Esophagus (tissue), 2 donors: ENCODE results near the gene ANGPTL7. TPM values are rescaled to one million over a fixed set of nuclear protein-coding genes. Genes with fewer than 3 reads are reported as not detected.
A peak's percentile ranks its signal among the peaks of the same experiment; 100 is the strongest.

Source experiments
- H3K27ac ChIP-seq, 2 donors: one replicate each; pipeline ENCODE4 v1.5.1; 2013; ENCODE audit warnings: low read depth in 2 of 2, mild to moderate bottlenecking in 2 of 2, inconsistent platforms in 1 of 2, low read length in 1 of 2, moderate library complexity in 1 of 2
- H3K27me3 ChIP-seq, 2 donors: one replicate each; pipeline ENCODE4 v1.6.1; 2013; ENCODE audit warnings: low read length in 2 of 2, control low read depth in 1 of 2, mild to moderate bottlenecking in 1 of 2; ENCODE audit not compliant: insufficient read depth in 2 of 2, control insufficient read depth in 1 of 2
- H3K36me3 ChIP-seq, 2 donors: one replicate each; pipeline ENCODE4 v1.6.1; 2013; ENCODE audit warnings: low read length in 1 of 2; ENCODE audit not compliant: control insufficient read depth in 2 of 2, insufficient read depth in 2 of 2
- H3K4me1 ChIP-seq, 2 donors: one replicate each; pipeline ENCODE4 v1.6.1; 2013; ENCODE audit warnings: low read length in 1 of 2; ENCODE audit not compliant: control insufficient read depth in 2 of 2, insufficient read depth in 2 of 2
- H3K4me3 ChIP-seq, 2 donors: one replicate each; pipeline ENCODE4 v1.5.1; 2013; ENCODE audit warnings: low read length in 2 of 2, mild to moderate bottlenecking in 2 of 2, low read depth in 1 of 2, moderate library complexity in 1 of 2
- H3K9me3 ChIP-seq, 2 donors: one replicate each; pipeline ENCODE4 v1.6.1; 2013; ENCODE audit warnings: mild to moderate bottlenecking in 2 of 2, low read depth in 1 of 2, low read length in 1 of 2, moderate library complexity in 1 of 2; ENCODE audit not compliant: control insufficient read depth in 2 of 2, insufficient read depth in 1 of 2
- WGBS, 2 donors: extraction: QIAGEN DNeasy Blood & Tissue Kit; methylation state at CpG; one replicate each; pipeline ENCODE4 v1.1.7; 2013; 5-methylcytosine and 5-hydroxymethylcytosine counted together
- polyA plus RNA-seq, 2 donors: library from polyadenylated mRNA; stranded (reverse); fragments of 200-250 nt; gene quantifications; one replicate each; pipeline ENCODE4 v1.2.3, GENCODE V29; 2013
- donor health status: healthy with polysubstance abuse.
- donor health status: Bipolar disorder and iron deficiency.

ANGPTL7 gene, protein sequence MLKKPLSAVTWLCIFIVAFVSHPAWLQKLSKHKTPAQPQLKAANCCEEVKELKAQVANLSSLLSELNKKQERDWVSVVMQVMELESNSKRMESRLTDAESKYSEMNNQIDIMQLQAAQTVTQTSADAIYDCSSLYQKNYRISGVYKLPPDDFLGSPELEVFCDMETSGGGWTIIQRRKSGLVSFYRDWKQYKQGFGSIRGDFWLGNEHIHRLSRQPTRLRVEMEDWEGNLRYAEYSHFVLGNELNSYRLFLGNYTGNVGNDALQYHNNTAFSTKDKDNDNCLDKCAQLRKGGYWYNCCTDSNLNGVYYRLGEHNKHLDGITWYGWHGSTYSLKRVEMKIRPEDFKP
- under 1 TPM; 0.10 to 0.28 TPM for polyA plus RNA-seq

DNA sequence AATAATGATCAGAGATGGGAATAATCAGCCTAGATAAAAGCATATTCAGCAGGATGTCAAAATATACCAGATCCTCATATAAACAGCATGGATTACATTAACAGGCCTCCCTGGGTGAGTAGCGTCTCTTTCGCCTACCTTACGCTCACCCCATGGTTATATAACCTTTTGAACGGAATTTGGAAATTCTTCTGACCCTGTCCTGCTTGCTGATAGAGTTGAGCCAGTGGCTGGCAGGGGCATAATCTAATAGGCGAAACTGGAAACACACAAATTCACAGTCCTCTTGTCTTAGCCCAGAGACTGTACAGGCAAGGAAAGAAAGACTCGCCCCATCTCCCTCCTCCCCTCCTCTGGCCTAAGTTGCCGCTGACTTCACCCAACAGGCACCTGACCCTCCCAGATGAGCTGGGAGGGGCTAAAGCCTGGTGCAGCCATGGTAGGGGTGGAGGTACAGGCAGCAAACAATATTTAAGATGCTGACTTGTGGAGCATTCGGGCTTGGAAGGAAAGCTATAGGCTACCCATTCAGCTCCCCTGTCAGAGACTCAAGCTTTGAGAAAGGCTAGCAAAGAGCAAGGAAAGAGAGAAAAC, at the start of gene ANGPTL7:
Gene ANGPTL7 (plus strand): TSS at position 498 of the 594 bp plus-strand sequence. CDS start 225 bp downstream, outside the sequence.
- Histone ChIP-seq H3K9me3 (no peaks in the 10 kb centered on the region), H3K4me3 (no peak within 1 kb of the TSS), H3K36me3 (peaks cover 6 to 17% of the 10 kb centered on the region in 2 donors), H3K4me1 (peaks cover 0 to 2% of the 10 kb centered on the region in 2 donors), H3K27me3 (no peaks in the 10 kb centered on the region), H3K27ac (no peak within 1 kb of the TSS)
- WGBS, 2 donors: 89 to 92% methylated on average over 8 of the region's 8 CpGs

DNA sequence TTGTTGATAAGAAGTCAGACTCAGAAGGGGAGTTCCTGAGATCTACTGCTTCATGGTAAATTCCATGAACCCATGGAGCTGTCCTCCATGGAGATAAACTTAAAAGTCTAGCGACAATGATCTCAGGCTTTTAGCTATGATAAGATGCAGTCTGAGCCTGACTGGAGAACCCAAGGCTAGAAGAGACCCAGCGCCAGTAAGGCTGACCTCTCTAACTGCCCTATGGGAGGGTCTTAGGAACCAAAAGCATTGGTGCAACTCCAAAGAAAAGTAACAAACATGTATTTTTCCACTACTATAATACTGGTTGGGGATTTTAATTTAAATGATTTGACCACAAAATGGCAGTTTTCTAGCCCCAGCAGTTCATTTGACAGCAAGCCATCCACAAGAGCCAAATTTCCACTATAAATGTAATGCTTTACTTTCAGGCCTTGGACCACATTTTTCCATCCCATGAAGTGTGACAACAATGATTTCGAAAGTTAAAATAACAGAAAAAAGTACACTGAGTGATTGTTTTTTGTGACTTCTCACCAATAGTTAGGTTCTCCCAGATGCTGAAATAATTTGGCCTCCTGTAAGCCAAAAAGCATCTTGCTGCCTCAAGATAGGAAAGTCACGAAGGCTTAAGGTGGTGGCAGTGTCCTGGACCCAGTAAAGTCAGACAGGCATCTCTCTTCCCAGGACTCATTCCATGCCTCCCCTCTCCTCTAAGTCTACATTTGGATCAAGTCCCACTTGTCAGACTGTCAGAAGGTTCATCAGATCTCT, 46.4 kb upstream of the ANGPTL7 start:
- Histone ChIP-seq H3K4me3 (no peak overlapping the region), H3K9me3 (no peaks in the 10 kb centered on the region), H3K4me1 (no peaks in the 10 kb centered on the region), H3K27me3 (no peaks in the 10 kb centered on the region), H3K36me3 (peaks cover 8 to 20% of the 10 kb centered on the region in 2 donors), H3K27ac (no peak overlapping the region)
- 91 to 94% methylated on average over 4 of the region's 4 CpGs for WGBS, 2 donors

DNA sequence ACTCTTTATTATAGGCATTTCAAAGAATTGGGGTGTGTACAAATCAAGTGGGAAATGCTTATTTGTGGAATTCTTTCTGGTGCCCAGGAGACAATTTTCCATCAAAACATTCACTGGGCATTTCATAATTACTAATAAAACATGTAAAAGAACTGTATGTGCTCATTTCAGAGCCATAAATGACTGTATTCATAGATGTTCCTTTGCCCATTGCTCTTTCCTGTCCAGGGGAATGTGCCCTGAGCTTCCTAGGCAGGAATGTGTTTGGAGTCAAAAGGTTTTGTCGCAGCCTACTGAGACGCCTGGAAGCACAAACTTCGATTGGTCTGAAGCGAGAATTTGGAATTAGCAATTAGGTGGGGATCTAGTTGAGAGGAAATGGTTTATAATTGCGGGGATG, 45.8 kb upstream of the ANGPTL7 start:
- no peaks in the 10 kb centered on the region for H3K27me3 ChIP-seq
- H3K36me3 ChIP-seq: peaks cover 6 to 20% of the 10 kb centered on the region in 2 donors
- WGBS, 2 donors: 92 to 96% methylated on average over 5 of the region's 5 CpGs
- no peaks in the 10 kb centered on the region for H3K4me1 ChIP-seq
- no peak overlapping the region for H3K4me3 ChIP-seq
- no peak overlapping the region for H3K27ac ChIP-seq
- no peaks in the 10 kb centered on the region for H3K9me3 ChIP-seq

GRCh38 chr1:11143907-11144306, 45.2 kb upstream of the ANGPTL7 start:
- no peak overlapping the region for H3K27ac ChIP-seq

GRCh38 chr1:11144570-11145256, 44.4 kb upstream of the ANGPTL7 start:
- H3K4me1 ChIP-seq: no peaks in the 10 kb centered on the region
- 46 to 67% methylated on average over 12 of the region's 12 CpGs for WGBS, 2 donors
- no peaks in the 10 kb centered on the region for H3K9me3 ChIP-seq
- peak overlapping the region in 1 of 2 donors; percentile 18 for H3K27ac ChIP-seq
- no peak overlapping the region for H3K4me3 ChIP-seq
- H3K27me3 ChIP-seq: no peaks in the 10 kb centered on the region
- H3K36me3 ChIP-seq: peaks cover 6 to 18% of the 10 kb centered on the region in 2 donors

More at GRCh38 chr1:11143907-11144306, 45.2 kb upstream of the ANGPTL7 start:
- Histone ChIP-seq H3K36me3 (peaks cover 6 to 18% of the 10 kb centered on the region in 2 donors), H3K4me1 (no peaks in the 10 kb centered on the region), H3K4me3 (no peak overlapping the region), H3K9me3 (no peaks in the 10 kb centered on the region), H3K27me3 (no peaks in the 10 kb centered on the region)
- WGBS, 2 donors: 70 to 73% methylated on average over 2 of the region's 2 CpGs

GRCh38 chr1:11145741-11146140, 43.4 kb upstream of the ANGPTL7 start:
- H3K9me3 ChIP-seq: no peaks in the 10 kb centered on the region
- 84 to 85% methylated on average over 6 of the region's 6 CpGs for WGBS, 2 donors
- H3K36me3 ChIP-seq: peaks cover 6 to 17% of the 10 kb centered on the region in 2 donors
- no peak overlapping the region for H3K27ac ChIP-seq
- H3K27me3 ChIP-seq: no peaks in the 10 kb centered on the region
- H3K4me3 ChIP-seq: no peak overlapping the region
- H3K4me1 ChIP-seq: no peaks in the 10 kb centered on the region

- H3K36me3 ChIP-seq: peaks cover 6 to 17% of the 10 kb centered on the region in 2 donors
- no peak overlapping the region for H3K27ac ChIP-seq
- WGBS, 2 donors: 44 to 67% methylated on average over 4 of the region's 4 CpGs
Measured at GRCh38 chr1:11147197-11147770, 41.9 kb upstream of the ANGPTL7 start.

DNA sequence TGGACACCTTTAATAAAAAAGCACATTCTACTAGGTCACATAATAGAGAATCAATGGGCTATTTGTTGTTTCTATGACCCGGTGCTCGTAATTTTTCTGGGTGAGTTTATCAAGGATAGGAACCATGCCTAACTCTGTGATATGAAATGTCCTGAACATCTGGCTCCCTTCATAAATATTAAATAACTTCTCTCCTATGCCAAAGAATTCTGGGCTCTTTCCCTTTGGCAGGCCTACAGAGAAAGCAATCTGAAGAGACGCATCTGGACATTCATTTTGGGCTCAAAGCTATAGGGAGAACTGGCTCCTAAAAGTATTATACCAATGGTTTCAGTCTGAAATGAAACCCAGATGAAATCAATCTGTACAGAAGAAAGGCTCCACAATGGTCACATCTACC, 38.8 kb upstream of the ANGPTL7 start:
- Histone ChIP-seq H3K4me3 (no peak overlapping the region), H3K9me3 (no peaks in the 10 kb centered on the region), H3K27me3 (no peaks in the 10 kb centered on the region), H3K27ac (no peak overlapping the region), H3K4me1 (peaks cover 0 to 1% of the 10 kb centered on the region in 2 donors), H3K36me3 (peaks cover 2 to 16% of the 10 kb centered on the region in 2 donors)
- 74 to 78% methylated on average over 3 of the region's 3 CpGs for whole genome bisulfite sequencing, 2 donors

More at GRCh38 chr1:11147197-11147770, 41.9 kb upstream of the ANGPTL7 start:
- H3K9me3 ChIP-seq: no peaks in the 10 kb centered on the region
- no peaks in the 10 kb centered on the region for H3K27me3 ChIP-seq
- peaks cover 0 to 1% of the 10 kb centered on the region in 2 donors for H3K4me1 ChIP-seq
- H3K4me3 ChIP-seq: no peak overlapping the region

- peaks cover 2 to 14% of the 10 kb centered on the region in 2 donors for H3K36me3 ChIP-seq
- 74 to 82% methylated on average over 5 of the region's 5 CpGs for WGBS, 2 donors
- no peak overlapping the region for H3K27ac ChIP-seq
Measured at GRCh38 chr1:11151114-11151513, 38.0 kb upstream of the ANGPTL7 start.

More at GRCh38 chr1:11151114-11151513, 38.0 kb upstream of the ANGPTL7 start:
- Histone ChIP-seq H3K4me1 (peaks cover 0 to 1% of the 10 kb centered on the region in 2 donors), H3K9me3 (no peaks in the 10 kb centered on the region), H3K27me3 (no peaks in the 10 kb centered on the region), H3K4me3 (no peak overlapping the region)
